HepG2 (cell line): ENCODE results near the gene CFAP99.

Experiments
- FOXM1 ChIP-seq: sonication (generic); formaldehyde crosslinking; IDR thresholded peaks from 2 replicates; pipeline ENCODE4 v1.5.0; 2020; ENCODE audit warnings: missing genetic modification reagents
- HNRNPLL ChIP-seq: fragments of 200-400 bp; formaldehyde crosslinking; IDR thresholded peaks from 2 replicates; pipeline ENCODE4 v1.6.1; 2017; ENCODE audit warnings: mild to moderate bottlenecking, low read depth, low read length; ENCODE audit not compliant: poor library complexity, severe bottlenecking
- PAF1 ChIP-seq: IDR thresholded peaks from 2 replicates; pipeline ENCODE4 v1.6.1; 2016; ENCODE audit warnings: missing genetic modification reagents, missing compliant biosample characterization
- ZC3H13 ChIP-seq: sonication (generic); formaldehyde crosslinking; IDR thresholded peaks from 2 replicates; pipeline ENCODE4 v1.8.1; 2023; ENCODE audit warnings: mild to moderate bottlenecking, missing genetic modification reagents, moderate library complexity
- ZNF24 ChIP-seq: fragments of 450-650 bp; IDR thresholded peaks from 2 replicates; pipeline ENCODE4 v1.6.1; 2017; ENCODE audit warnings: antibody characterized with exemption, mild to moderate bottlenecking
- TF ChIP-seq, protein P1 (sequence below): sonication (generic); formaldehyde crosslinking; IDR thresholded peaks from 2 replicates; pipeline ENCODE4 v1.8.1; 2023; ENCODE audit warnings: mild to moderate bottlenecking, missing genetic modification reagents
- TF ChIP-seq, protein P2 (sequence below): sonication (generic); formaldehyde crosslinking; IDR thresholded peaks from 2 replicates; pipeline ENCODE4 v1.5.1; 2020; ENCODE audit warnings: mild to moderate bottlenecking, missing genetic modification reagents, moderate library complexity

DNA sequence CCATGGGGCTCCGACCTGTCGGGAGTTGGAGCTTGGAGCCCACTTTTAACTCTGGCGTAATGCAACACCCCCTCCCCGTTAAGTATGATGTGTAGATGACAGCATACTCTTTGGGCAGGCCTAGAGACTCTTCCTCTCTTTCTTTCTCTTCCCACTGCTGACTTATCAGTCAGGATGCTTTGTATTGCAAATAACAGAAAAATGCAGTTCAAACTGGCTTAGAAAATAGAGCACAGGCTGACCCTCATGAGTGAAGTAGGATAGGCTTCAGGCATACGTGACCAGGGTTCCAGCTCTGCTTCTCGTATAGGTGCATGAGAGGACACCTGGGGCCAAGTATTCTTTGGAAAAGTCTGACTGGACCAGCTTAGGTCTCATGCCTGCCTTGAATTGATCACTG lies 26.8 kb downstream of the CFAP99 start:
- TF ChIP-seq, protein P1, sequence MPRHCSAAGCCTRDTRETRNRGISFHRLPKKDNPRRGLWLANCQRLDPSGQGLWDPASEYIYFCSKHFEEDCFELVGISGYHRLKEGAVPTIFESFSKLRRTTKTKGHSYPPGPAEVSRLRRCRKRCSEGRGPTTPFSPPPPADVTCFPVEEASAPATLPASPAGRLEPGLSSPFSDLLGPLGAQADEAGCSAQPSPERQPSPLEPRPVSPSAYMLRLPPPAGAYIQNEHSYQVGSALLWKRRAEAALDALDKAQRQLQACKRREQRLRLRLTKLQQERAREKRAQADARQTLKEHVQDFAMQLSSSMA (CRISPR knock-in tag): no peak
- no peak for TF ChIP-seq FOXM1 (CRISPR knock-in tag)
- TF ChIP-seq ZC3H13: no peak
- TF ChIP-seq ZNF24: no peak
- TF ChIP-seq, protein P2, sequence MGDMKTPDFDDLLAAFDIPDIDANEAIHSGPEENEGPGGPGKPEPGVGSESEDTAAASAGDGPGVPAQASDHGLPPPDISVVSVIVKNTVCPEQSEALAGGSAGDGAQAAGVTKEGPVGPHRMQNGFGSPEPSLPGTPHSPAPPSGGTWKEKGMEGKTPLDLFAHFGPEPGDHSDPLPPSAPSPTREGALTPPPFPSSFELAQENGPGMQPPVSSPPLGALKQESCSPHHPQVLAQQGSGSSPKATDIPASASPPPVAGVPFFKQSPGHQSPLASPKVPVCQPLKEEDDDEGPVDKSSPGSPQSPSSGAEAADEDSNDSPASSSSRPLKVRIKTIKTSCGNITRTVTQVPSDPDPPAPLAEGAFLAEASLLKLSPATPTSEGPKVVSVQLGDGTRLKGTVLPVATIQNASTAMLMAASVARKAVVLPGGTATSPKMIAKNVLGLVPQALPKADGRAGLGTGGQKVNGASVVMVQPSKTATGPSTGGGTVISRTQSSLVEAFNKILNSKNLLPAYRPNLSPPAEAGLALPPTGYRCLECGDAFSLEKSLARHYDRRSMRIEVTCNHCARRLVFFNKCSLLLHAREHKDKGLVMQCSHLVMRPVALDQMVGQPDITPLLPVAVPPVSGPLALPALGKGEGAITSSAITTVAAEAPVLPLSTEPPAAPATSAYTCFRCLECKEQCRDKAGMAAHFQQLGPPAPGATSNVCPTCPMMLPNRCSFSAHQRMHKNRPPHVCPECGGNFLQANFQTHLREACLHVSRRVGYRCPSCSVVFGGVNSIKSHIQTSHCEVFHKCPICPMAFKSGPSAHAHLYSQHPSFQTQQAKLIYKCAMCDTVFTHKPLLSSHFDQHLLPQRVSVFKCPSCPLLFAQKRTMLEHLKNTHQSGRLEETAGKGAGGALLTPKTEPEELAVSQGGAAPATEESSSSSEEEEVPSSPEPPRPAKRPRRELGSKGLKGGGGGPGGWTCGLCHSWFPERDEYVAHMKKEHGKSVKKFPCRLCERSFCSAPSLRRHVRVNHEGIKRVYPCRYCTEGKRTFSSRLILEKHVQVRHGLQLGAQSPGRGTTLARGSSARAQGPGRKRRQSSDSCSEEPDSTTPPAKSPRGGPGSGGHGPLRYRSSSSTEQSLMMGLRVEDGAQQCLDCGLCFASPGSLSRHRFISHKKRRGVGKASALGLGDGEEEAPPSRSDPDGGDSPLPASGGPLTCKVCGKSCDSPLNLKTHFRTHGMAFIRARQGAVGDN (CRISPR knock-in tag): no peak
- no peak for TF ChIP-seq PAF1 (CRISPR knock-in tag)
- TF ChIP-seq HNRNPLL: no peak
